Measurements from ENCODE around the gene KLRF1.

KLRF1 gene

GRCh38 chr12:9792961-9793617, 34.2 kb upstream of the KLRF1 start:
- H3K27me3 ChIP-seq: no peaks in the 10 kb centered on the region
- no peaks in the 10 kb centered on the region for H3K36me3 ChIP-seq
- H3K27ac ChIP-seq: no peak overlapping the region
- no peak overlapping the region; the same call in 1 of the 2 replicates for H3K4me2 ChIP-seq
- H4K20me1 ChIP-seq: no peaks in the 10 kb centered on the region
- no peak overlapping the region for H3K4me3 ChIP-seq
- H3K9me3 ChIP-seq: peaks cover 5% of the 10 kb centered on the region; the same call in 1 of the 2 replicates
- no peak for TF ChIP-seq Cebpa-rat (IDR thresholded peaks at IDR 0.05)
- H3K9ac ChIP-seq: no peak overlapping the region
- H3K4me1 ChIP-seq: peaks cover 35% of the 10 kb centered on the region

GRCh38 chr12:9793779-9794395, 33.4 kb upstream of the KLRF1 start:
- peaks cover 5% of the 10 kb centered on the region; the same call in 1 of the 2 replicates for H3K9me3 ChIP-seq
- H3K4me3 ChIP-seq: no peak overlapping the region
- no peak for TF ChIP-seq Cebpa-rat (IDR thresholded peaks at IDR 0.05)
- H3K27me3 ChIP-seq: no peaks in the 10 kb centered on the region
- H3K9ac ChIP-seq: no peak overlapping the region
- peak overlapping the region; percentile 68 for H3K4me2 ChIP-seq
- no peak overlapping the region for H3K27ac ChIP-seq
- H4K20me1 ChIP-seq: no peaks in the 10 kb centered on the region
- H3K4me1 ChIP-seq: peaks cover 38% of the 10 kb centered on the region
- H3K36me3 ChIP-seq: no peaks in the 10 kb centered on the region

GRCh38 chr12:9794484-9795093, 32.7 kb upstream of the KLRF1 start:
- Histone ChIP-seq H4K20me1 (no peaks in the 10 kb centered on the region), H3K4me3 (no peak overlapping the region), H3K4me2 (peak overlapping the region; percentile 68), H3K9me3 (peaks cover 5% of the 10 kb centered on the region; the same call in 1 of the 2 replicates), H3K9ac (no peak overlapping the region), H3K27me3 (no peaks in the 10 kb centered on the region), H3K36me3 (no peaks in the 10 kb centered on the region), H3K27ac (no peak overlapping the region), H3K4me1 (peaks cover 38% of the 10 kb centered on the region)
- no peak for TF ChIP-seq Cebpa-rat (IDR thresholded peaks at IDR 0.05)

GRCh38 chr12:9795945-9796344, 31.3 kb upstream of the KLRF1 start:
- Histone ChIP-seq H3K36me3 (no peaks in the 10 kb centered on the region), H3K4me3 (no peak overlapping the region), H4K20me1 (no peaks in the 10 kb centered on the region), H3K27me3 (no peaks in the 10 kb centered on the region), H3K9me3 (no peaks in the 10 kb centered on the region), H3K27ac (no peak overlapping the region), H3K4me2 (no peak overlapping the region), H3K4me1 (peaks cover 38% of the 10 kb centered on the region), H3K9ac (no peak overlapping the region)
- no peak for TF ChIP-seq Cebpa-rat (IDR thresholded peaks at IDR 0.05)

GRCh38 chr12:9796346-9796745, 30.9 kb upstream of the KLRF1 start:
- no peaks in the 10 kb centered on the region for H4K20me1 ChIP-seq
- no peak for TF ChIP-seq Cebpa-rat (IDR thresholded peaks at IDR 0.05)
- no peaks in the 10 kb centered on the region for H3K27me3 ChIP-seq
- H3K27ac ChIP-seq: no peak overlapping the region
- H3K9me3 ChIP-seq: no peaks in the 10 kb centered on the region
- H3K4me3 ChIP-seq: no peak overlapping the region
- no peak overlapping the region for H3K4me2 ChIP-seq
- no peaks in the 10 kb centered on the region for H3K36me3 ChIP-seq
- H3K9ac ChIP-seq: no peak overlapping the region
- peaks cover 38% of the 10 kb centered on the region for H3K4me1 ChIP-seq

- no peaks in the 10 kb centered on the region for H3K9me3 ChIP-seq
- H3K27me3 ChIP-seq: no peaks in the 10 kb centered on the region
- H4K20me1 ChIP-seq: no peaks in the 10 kb centered on the region
- H3K4me2 ChIP-seq: 0 out of 2 replicates have a peak overlapping the region, but pooled peaks have one; percentile 6
- H3K27ac ChIP-seq: no peak overlapping the region
- no peak overlapping the region for H3K4me3 ChIP-seq
- H3K9ac ChIP-seq: no peak overlapping the region
- TF ChIP-seq Cebpa-rat (IDR thresholded peaks at IDR 0.05): no peak
- H3K36me3 ChIP-seq: no peaks in the 10 kb centered on the region
- H3K4me1 ChIP-seq: peaks cover 38% of the 10 kb centered on the region
Observed at GRCh38 chr12:9796971-9797370, 30.3 kb upstream of the KLRF1 start.

- Histone ChIP-seq H3K4me2 (peak overlapping the region; percentile 43), H3K27ac (no peak overlapping the region), H3K36me3 (no peaks in the 10 kb centered on the region), H3K4me3 (no peak overlapping the region), H3K9me3 (no peaks in the 10 kb centered on the region), H3K27me3 (no peaks in the 10 kb centered on the region), H3K4me1 (peaks cover 38% of the 10 kb centered on the region), H4K20me1 (no peaks in the 10 kb centered on the region), H3K9ac (no peak overlapping the region)
- no peak for TF ChIP-seq Cebpa-rat (IDR thresholded peaks at IDR 0.05)
Observed at GRCh38 chr12:9797722-9798619, 29.3 kb upstream of the KLRF1 start.

GRCh38 chr12:9799961-9800360, 27.3 kb upstream of the KLRF1 start:
- Histone ChIP-seq H3K4me3 (no peak overlapping the region), H3K4me1 (peaks cover 21% of the 10 kb centered on the region), H3K9ac (no peak overlapping the region), H3K27ac (no peak overlapping the region), H4K20me1 (no peaks in the 10 kb centered on the region), H3K36me3 (no peaks in the 10 kb centered on the region), H3K9me3 (no peaks in the 10 kb centered on the region), H3K27me3 (no peaks in the 10 kb centered on the region), H3K4me2 (no peak overlapping the region)
- TF ChIP-seq Cebpa-rat (IDR thresholded peaks at IDR 0.05): no peak

GRCh38 chr12:9805883-9806282, 21.4 kb upstream of the KLRF1 start:
- no peak for TF ChIP-seq Cebpa-rat (IDR thresholded peaks at IDR 0.05)
- no peak overlapping the region for H3K27ac ChIP-seq
- H4K20me1 ChIP-seq: no peaks in the 10 kb centered on the region
- H3K4me3 ChIP-seq: no peak overlapping the region
- no peaks in the 10 kb centered on the region for H3K27me3 ChIP-seq
- H3K36me3 ChIP-seq: no peaks in the 10 kb centered on the region
- no peak overlapping the region for H3K4me2 ChIP-seq
- H3K9me3 ChIP-seq: no peaks in the 10 kb centered on the region
- no peak overlapping the region for H3K9ac ChIP-seq
- H3K4me1 ChIP-seq: 0 out of 2 replicates have a peak, but pooled peaks cover 4% of the 10 kb centered on the region

Data from BLaER1 (cell line).